GM12878 (cell line): Measurements from ENCODE around the gene TMEM229B. TPM values are rescaled to one million over a fixed set of nuclear protein-coding genes. Genes with fewer than 3 reads are reported as not detected.

ENCODE experiments used
- ATAC-seq: fragments of 200-7000 bp; cut with Tn5 transposase; 3 replicates; pipeline ENCODE4 v1.9.1; 2020; ENCODE audit warnings: mild to moderate bottlenecking, moderate library complexity
- BruUV-seq: library from RNA; stranded (reverse); fragments of 400-500 nt; replicated peaks from 2 replicates; lab custom pipeline; 2021; lab: Mats Ljungman, UMichigan
- CTCF ChIA-PET: fragments of 300-600 bp; sonication (Branson Sonifier 250); formaldehyde crosslinking; extraction: SDS; loops from one replicate; lab custom pipeline; 2021; ENCODE audit warnings: inconsistent platforms; lab: Yijun Ruan, JAX
- POLR2A ChIA-PET: fragments of 350-600 bp; formaldehyde crosslinking; extraction: SDS; loops from one replicate; lab custom pipeline; 2021; ENCODE audit warnings: inconsistent platforms; lab: Charles Lee
- RAD21 ChIA-PET: fragments of 300-600 bp; sonication (Branson Sonifier 250); formaldehyde crosslinking; loops from one replicate; lab custom pipeline; 2023; ENCODE audit warnings: antibody characterized with exemption; ENCODE audit not compliant: unreplicated experiment; lab: Charles Lee
- SMC1A ChIA-PET: fragments of 300-600 bp; sonication (Branson Sonifier 250); formaldehyde crosslinking; loops from one replicate; lab custom pipeline; 2023; ENCODE audit not compliant: unreplicated experiment, uncharacterized antibody; lab: Charles Lee
- DNase-seq: peaks from one replicate; pipeline ENCODE4 v3.0.0-alpha.2; 2011; ENCODE audit warnings: low read depth, low spot score
- FAIRE-seq: peaks from 3 replicates; lab custom pipeline; 2011; peaks lifted over from hg19 to GRCh38; lab: Jason Lieb, UNC
- H2AFZ ChIP-seq: 2 replicates; pipeline ENCODE4 v1.6.0; 2011; ENCODE audit warnings: low read depth, low read length, control low read depth; ENCODE audit not compliant: control insufficient read depth
- H3K27ac ChIP-seq: 2 replicates; pipeline ENCODE4 v1.5.1; 2011; ENCODE audit warnings: control low read depth; ENCODE audit not compliant: control insufficient read depth, insufficient read depth
- H3K27me3 ChIP-seq, 2 experiments: replicated peaks in 1 of 2; 2 replicates each; pipeline versions ENCODE4 v1.6.0 to v1.6.1; 2011; ENCODE audit warnings: low read length in 1 of 2; ENCODE audit not compliant: control insufficient read depth in 2 of 2, insufficient read depth in 2 of 2
- H3K36me3 ChIP-seq, 2 experiments: 2 replicates each; pipeline ENCODE4 v1.5.1; 2011; ENCODE audit warnings: low read length in 1 of 2; ENCODE audit not compliant: control insufficient read depth in 2 of 2, insufficient read depth in 2 of 2
- H3K4me1 ChIP-seq: 2 replicates; pipeline ENCODE4 v1.6.1; 2011; ENCODE audit warnings: mild to moderate bottlenecking, low read length, moderate library complexity, mixed read lengths; ENCODE audit not compliant: control insufficient read depth, insufficient read depth
- H3K4me2 ChIP-seq: 2 replicates; pipeline ENCODE4 v1.6.0; 2011; ENCODE audit warnings: control low read depth; ENCODE audit not compliant: control insufficient read depth, insufficient read depth
- H3K4me3 ChIP-seq: fragments of 200-600 bp; sonication (generic); 2 replicates; pipeline ENCODE4 v1.5.1; 2016
- H3K79me2 ChIP-seq: 2 replicates; pipeline ENCODE4 v1.6.0; 2011; ENCODE audit warnings: low read length; ENCODE audit not compliant: control insufficient read depth, insufficient read depth
- H3K9ac ChIP-seq: 2 replicates; pipeline ENCODE4 v1.8.0; 2011; ENCODE audit warnings: low read length, control low read depth, mixed read lengths; ENCODE audit not compliant: control insufficient read depth, insufficient read depth
- H3K9me3 ChIP-seq: replicated peaks from 3 replicates; pipeline ENCODE4 v1.5.1; 2011; ENCODE audit warnings: mild to moderate bottlenecking, low read length; ENCODE audit not compliant: control insufficient read depth, insufficient read depth
- H4K20me1 ChIP-seq: 2 replicates; pipeline ENCODE4 v1.6.0; 2011; ENCODE audit not compliant: control insufficient read depth, insufficient read depth
- HDGF ChIP-seq: fragments of 450-650 bp; IDR thresholded peaks from 2 replicates; pipeline ENCODE4 v1.6.1; 2016; ENCODE audit warnings: antibody characterized with exemption
- IKZF2 ChIP-seq, 2 experiments: fragments of 450-650 bp; IDR thresholded peaks; 2 replicates each; pipeline ENCODE4 v1.6.1; 2017; ENCODE audit warnings: mild to moderate bottlenecking in 2 of 2, moderate library complexity in 2 of 2
- JUNB ChIP-seq: IDR thresholded peaks from 2 replicates; pipeline ENCODE4 v1.6.1; 2016; ENCODE audit warnings: antibody characterized with exemption, mild to moderate bottlenecking
- SPI1 ChIP-seq: IDR thresholded peaks from 2 replicates; pipeline ENCODE4 v1.6.1; 2011; ENCODE audit warnings: low read depth, mild to moderate bottlenecking, low read length, moderate library complexity, borderline replicate concordance; ENCODE audit not compliant: insufficient read depth
- WGBS: methylation state at CpG from one replicate; pipeline ENCODE4 v1.1.6; 2016; ENCODE audit warnings: low lambda C conversion rate; ENCODE audit not compliant: insufficient replicate concordance, insufficient coverage; ENCODE audit errors: missing lambda C conversion rate; 5-methylcytosine and 5-hydroxymethylcytosine counted together
- in situ Hi-C: fragments of 300-500 bp; cut with MboI; formaldehyde crosslinking; loops from 9 replicates; pipeline ENCODE4 v1.14.3; 2018; ENCODE audit warnings: mixed read lengths
- intact Hi-C: fragments of 100-400 bp; cut with micrococcal nuclease; formaldehyde crosslinking; loops from one replicate; pipeline ENCODE4 v1.14.2; 2022; ENCODE audit not compliant: unreplicated experiment
- polyA plus RNA-seq, 11 experiments: library from polyadenylated mRNA; depleted of rRNA in 4 of 11; unstranded in 6 of 11; stranded (reverse) in 5 of 11; fragments of >200 nt; fragmentation: Nextera tagmentation in 4 of 11; fragmentation: Illumina TruSeq in 1 of 11; extraction: Ambion mirVana in 4 of 11; extraction: Trizol in 1 of 11; gene quantifications; 1 replicate in 1 of 11; 2 replicates in 10 of 11; pipeline versions ENCODE4 v1.2.1 to v1.2.3, GENCODE V29; 2011 to 2016; ENCODE audit warnings: inconsistent platforms in 2 of 11, missing spikeins in 2 of 11, low read depth in 1 of 11
- total RNA-seq, 4 experiments: library from RNA; depleted of rRNA in 3 of 4; stranded (reverse); fragments of >200 nt in 3 of 4; fragmentation: Illumina TruSeq in 1 of 4; extraction: Trizol in 1 of 4; gene quantifications; 2 replicates each; pipeline versions ENCODE4 v1.2.1 to v1.2.3, GENCODE V29; 2013 to 2021

TMEM229B gene
- total and polyA plus RNA-seq, 10 of the 15 experiments (the other 5 are each of a cell fraction or from before 2014, with no cell fraction given), result 0.24 to 5.3 (median 1.7) TPM

DNA sequence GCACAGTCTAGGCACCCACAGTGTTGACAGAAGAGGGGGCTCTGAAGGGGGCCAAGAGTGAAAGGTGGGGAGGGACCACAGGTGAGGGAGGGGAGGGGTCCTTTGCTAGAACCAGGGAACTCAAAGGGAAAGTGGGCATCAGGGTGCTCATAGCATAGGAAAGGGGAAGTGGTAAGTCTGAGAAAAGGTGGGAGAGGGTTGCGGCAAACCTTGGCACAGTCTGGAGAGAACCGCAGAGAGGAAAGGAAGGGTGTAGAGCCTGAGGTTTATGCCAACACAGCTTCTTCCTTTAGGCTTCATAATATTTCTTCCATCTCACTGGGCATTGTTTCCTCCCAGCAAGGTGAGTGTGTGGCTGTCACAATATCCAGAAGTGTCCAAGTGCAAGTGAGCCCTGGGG, 65.1 kb downstream of the TMEM229B start:
- H3K27me3 ChIP-seq, result peaks cover 0 to 6% of the 10 kb centered on the region in 2 experiments; a peak in 3 of 4 replicates
- no peak overlapping the region for H3K4me2 ChIP-seq
- 0% methylated on average over 2 of the region's 2 CpGs for WGBS
- BruUV-seq, result no TSS peak
- FAIRE-seq (no peak), ATAC-seq (no peak), DNase-seq (no peak)
- no peaks in the 10 kb centered on the region for H3K9me3 ChIP-seq
- ChIA-PET CTCF (interaction anchor here (0.7 to 21.1 kb wide), 5 partner anchors 35 to 577 kb away, joined by 3 to 583 read pairs (median 43); no protein-coding TSS in a partner anchor), RAD21 (interaction anchor here (3.6 to 8.8 kb wide), 2 partner anchors 147 to 148 kb away, joined by 29 to 176 read pairs; no protein-coding TSS in a partner anchor), POLR2A (no interaction called here), SMC1A (interaction anchor here (0.6 to 10.2 kb wide), 5 partner anchors 83 to 1720 kb away, joined by 3 to 185 read pairs (median 3); no protein-coding TSS in a partner anchor)
- no peaks in the 10 kb centered on the region for H3K36me3 ChIP-seq
- H4K20me1 ChIP-seq, result no peaks in the 10 kb centered on the region
- H3K27ac ChIP-seq, result no peak overlapping the region
- no peak overlapping the region for H3K4me3 ChIP-seq
- no peaks in the 10 kb centered on the region for H3K4me1 ChIP-seq
- no peak overlapping the region for H3K9ac ChIP-seq
- intact Hi-C loops, result no loop called here
- in situ Hi-C loops, result loop anchor here (10.0 kb wide), 1 partner anchor 281 kb away; the partner anchor contains the start of gene RDH12
- no peaks in the 10 kb centered on the region for H3K79me2 ChIP-seq
- no peak for TF ChIP-seq HDGF
- peak; percentile 61; the same call in 1 of the 2 replicates for TF ChIP-seq SPI1
- TF ChIP-seq IKZF2 (IDR thresholded peaks at IDR 0.05), result 0 out of 4 replicates have a peak, but pooled peaks of 1 of the 2 experiments have one; percentile 15
- TF ChIP-seq JUNB, result no peak
- H2AFZ ChIP-seq, result no peak overlapping the region
